OCI-LY7 (cell line): ENCODE results near the gene TRIM26. TPM values are rescaled to one million over a fixed set of nuclear protein-coding genes. Genes with fewer than 3 reads are reported as not detected.

ENCODE experiments used
- BruUV-seq: library from RNA; stranded (reverse); fragments of 400-500 nt; replicated peaks from 2 replicates; lab custom pipeline; 2021; lab: Mats Ljungman, UMichigan
- CTCF ChIA-PET: fragments of 300-600 bp; sonication (Branson Sonifier 250); formaldehyde crosslinking; loops from one replicate; lab custom pipeline; 2022; ENCODE audit warnings: antibody characterized with exemption; ENCODE audit not compliant: unreplicated experiment; lab: Charles Lee
- POLR2A ChIA-PET: fragments of 300-600 bp; sonication (Branson Sonifier 250); formaldehyde crosslinking; loops from one replicate; lab custom pipeline; 2022; ENCODE audit warnings: antibody characterized with exemption; lab: Charles Lee
- DNase-seq: peaks from one replicate; pipeline ENCODE4 v3.0.0-alpha.2; 2015; ENCODE audit warnings: low spot score
- H2AFZ ChIP-seq: fragments of 200-600 bp; sonication (generic), shearing (Covaris generic); 2 replicates; pipeline ENCODE4 v1.6.1; 2014; ENCODE audit warnings: mild to moderate bottlenecking, antibody characterized with exemption, low read length, moderate library complexity
- H3K27ac ChIP-seq: fragments of 200-600 bp; sonication (generic); 2 replicates; pipeline ENCODE4 v1.5.1; 2014; ENCODE audit warnings: mixed run types, low read depth, mild to moderate bottlenecking, moderate library complexity, low read length, inconsistent platforms; ENCODE audit not compliant: poor library complexity, severe bottlenecking
- H3K36me3 ChIP-seq: fragments of 200-600 bp; sonication (generic); 2 replicates; pipeline ENCODE4 v1.6.1; 2014; ENCODE audit warnings: mild to moderate bottlenecking, antibody characterized with exemption, low read length, moderate library complexity, mixed read lengths; ENCODE audit not compliant: insufficient read depth
- H3K4me1 ChIP-seq: fragments of 200-600 bp; sonication (generic); 2 replicates; pipeline ENCODE4 v1.5.1; 2014; ENCODE audit warnings: mild to moderate bottlenecking, low read length; ENCODE audit not compliant: insufficient read depth, poor library complexity, severe bottlenecking
- H3K4me2 ChIP-seq: fragments of 200-600 bp; sonication (generic); 2 replicates; pipeline ENCODE4 v1.6.1; 2014; ENCODE audit warnings: mild to moderate bottlenecking, low read length
- H3K4me3 ChIP-seq: fragments of 200-600 bp; sonication (generic); 2 replicates; pipeline ENCODE4 v1.5.1; 2014; ENCODE audit warnings: mild to moderate bottlenecking, low read depth, low read length; ENCODE audit not compliant: poor library complexity, severe bottlenecking
- H3K79me2 ChIP-seq: fragments of 200-600 bp; sonication (generic); 2 replicates; pipeline ENCODE4 v1.6.1; 2016; ENCODE audit warnings: low read depth, mild to moderate bottlenecking, low read length, moderate library complexity, mixed read lengths; ENCODE audit not compliant: insufficient read depth
- H3K9me2 ChIP-seq: fragments of 200-600 bp; sonication (generic); 2 replicates; pipeline ENCODE4 v1.6.1; 2016; ENCODE audit warnings: mild to moderate bottlenecking, low read length, mixed read lengths; ENCODE audit not compliant: insufficient read depth
- H3K9me3 ChIP-seq: fragments of 200-600 bp; sonication (generic); 2 replicates; pipeline ENCODE4 v1.6.1; 2014; ENCODE audit warnings: mild to moderate bottlenecking, mixed run types, low read length, mixed read lengths
- H4K20me1 ChIP-seq: fragments of 200-600 bp; sonication (generic); 2 replicates; pipeline ENCODE4 v1.6.1; 2014; ENCODE audit warnings: mild to moderate bottlenecking, antibody characterized with exemption, low read length, moderate library complexity, mixed read lengths; ENCODE audit not compliant: insufficient read depth
- EZH2phosphoT487 ChIP-seq: fragments of 200-600 bp; sonication (generic); IDR thresholded peaks from 2 replicates; pipeline ENCODE4 v1.6.1; 2018; ENCODE audit warnings: low read depth, borderline replicate concordance, mild to moderate bottlenecking, mixed run types, antibody characterized with exemption, low read length, moderate library complexity, mixed read lengths
- intact Hi-C: fragments of 100-400 bp; cut with micrococcal nuclease; formaldehyde crosslinking; loops from one replicate; pipeline ENCODE4 v1.10.0; 2022; ENCODE audit not compliant: unreplicated experiment
- total RNA-seq, 2 experiments: library from RNA; depleted of rRNA in 1 of 2; stranded (reverse); fragments of >200 nt in 1 of 2; shearing (Covaris generic) in 1 of 2; gene quantifications; 2 replicates each; pipeline ENCODE4 v1.2.3, GENCODE V29; 2014 to 2022
- TF ChIP-seq, protein P1 (sequence below): fragments of 200-600 bp; sonication (generic); conservative IDR thresholded peaks from 2 replicates; pipeline ENCODE4 v1.5.1; 2014; ENCODE audit warnings: mild to moderate bottlenecking, antibody characterized with exemption, low read length, moderate library complexity, mixed read lengths

TRIM26 gene
- total RNA-seq, 2 experiments from 2014 or later, result 53.2 to 53.3 TPM

DNA sequence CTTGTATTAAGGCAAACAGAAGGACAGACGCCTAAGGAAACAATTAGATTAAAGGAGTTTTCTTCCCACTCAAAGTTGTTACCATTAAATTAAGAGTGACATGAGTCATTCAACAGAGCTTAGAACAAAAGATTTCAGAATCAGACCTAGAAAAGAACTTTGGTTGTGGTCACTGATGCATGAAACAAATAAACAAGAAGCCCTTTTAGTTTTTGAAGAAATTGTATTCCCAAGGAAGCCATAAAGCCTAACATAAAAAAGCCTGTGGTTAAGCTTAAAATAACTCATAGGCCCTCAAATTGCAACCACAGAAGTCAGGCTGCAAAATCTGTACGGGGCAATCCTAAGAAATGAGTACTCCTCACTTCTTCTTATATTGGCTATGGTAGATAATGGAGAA, 17.9 kb upstream of the TRIM26 start:
- ChIA-PET CTCF (interaction anchor here (1.2 kb wide), 1 partner anchor 128 kb away, joined by 4 read pairs; no protein-coding TSS in a partner anchor), POLR2A (no interaction called here)
- Histone ChIP-seq H3K9me3 (no peaks in the 10 kb centered on the region), H3K9me2 (no peaks in the 10 kb centered on the region), H3K4me1 (no peaks in the 10 kb centered on the region), H3K27ac (no peak overlapping the region), H3K36me3 (no peaks in the 10 kb centered on the region), H4K20me1 (no peaks in the 10 kb centered on the region), H3K4me3 (no peak overlapping the region), H2AFZ (no peak overlapping the region), H3K4me2 (no peak overlapping the region), H3K79me2 (no peaks in the 10 kb centered on the region)
- TF ChIP-seq EZH2phosphoT487, result no peak
- TF ChIP-seq, protein P1, sequence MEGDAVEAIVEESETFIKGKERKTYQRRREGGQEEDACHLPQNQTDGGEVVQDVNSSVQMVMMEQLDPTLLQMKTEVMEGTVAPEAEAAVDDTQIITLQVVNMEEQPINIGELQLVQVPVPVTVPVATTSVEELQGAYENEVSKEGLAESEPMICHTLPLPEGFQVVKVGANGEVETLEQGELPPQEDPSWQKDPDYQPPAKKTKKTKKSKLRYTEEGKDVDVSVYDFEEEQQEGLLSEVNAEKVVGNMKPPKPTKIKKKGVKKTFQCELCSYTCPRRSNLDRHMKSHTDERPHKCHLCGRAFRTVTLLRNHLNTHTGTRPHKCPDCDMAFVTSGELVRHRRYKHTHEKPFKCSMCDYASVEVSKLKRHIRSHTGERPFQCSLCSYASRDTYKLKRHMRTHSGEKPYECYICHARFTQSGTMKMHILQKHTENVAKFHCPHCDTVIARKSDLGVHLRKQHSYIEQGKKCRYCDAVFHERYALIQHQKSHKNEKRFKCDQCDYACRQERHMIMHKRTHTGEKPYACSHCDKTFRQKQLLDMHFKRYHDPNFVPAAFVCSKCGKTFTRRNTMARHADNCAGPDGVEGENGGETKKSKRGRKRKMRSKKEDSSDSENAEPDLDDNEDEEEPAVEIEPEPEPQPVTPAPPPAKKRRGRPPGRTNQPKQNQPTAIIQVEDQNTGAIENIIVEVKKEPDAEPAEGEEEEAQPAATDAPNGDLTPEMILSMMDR, result no peak
- intact Hi-C loops, result no loop called here
- no peak for DNase-seq
- no TSS peak for BruUV-seq

DNA sequence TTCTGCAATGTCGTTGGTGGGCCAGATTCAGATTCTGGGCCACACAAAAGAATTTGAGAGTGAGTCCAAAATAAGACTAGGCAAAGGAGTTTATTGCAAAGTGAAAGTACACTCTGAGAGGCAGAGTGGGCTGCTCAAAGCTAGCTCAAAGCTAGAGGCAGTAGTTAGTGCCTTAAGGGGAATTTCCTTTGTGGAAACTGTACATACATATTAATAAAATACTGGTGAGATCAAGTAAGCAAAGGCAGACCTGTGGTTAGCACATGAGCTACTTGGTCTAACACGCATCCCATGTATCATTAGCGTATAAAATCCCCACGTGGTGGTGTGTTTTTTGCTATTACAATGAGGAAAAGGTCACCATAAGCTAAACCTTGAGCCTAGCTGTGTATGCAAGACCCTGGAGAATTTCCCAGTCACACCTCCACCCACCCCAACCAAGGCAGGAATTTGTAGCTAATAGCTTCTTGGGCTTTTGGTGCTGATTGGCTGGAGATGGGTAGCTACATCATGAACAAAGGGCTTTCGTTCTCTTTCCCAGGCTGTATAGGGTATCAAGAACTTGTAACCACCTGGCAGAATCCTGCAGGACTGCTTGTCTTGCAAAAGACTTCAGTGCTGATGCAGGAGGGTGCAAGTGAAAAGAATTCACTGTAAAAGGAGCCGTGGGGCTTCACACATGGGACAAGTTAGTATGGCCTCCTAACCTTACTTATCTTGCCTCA, 14.7 kb upstream of the TRIM26 start:
- Histone ChIP-seq H3K4me2 (no peak overlapping the region), H3K9me3 (peaks cover 13% of the 10 kb centered on the region; the same call in 1 of the 2 replicates), H3K9me2 (no peaks in the 10 kb centered on the region), H4K20me1 (no peaks in the 10 kb centered on the region), H2AFZ (no peak overlapping the region), H3K36me3 (no peaks in the 10 kb centered on the region), H3K4me3 (no peak overlapping the region), H3K79me2 (no peaks in the 10 kb centered on the region), H3K27ac (no peak overlapping the region), H3K4me1 (no peaks in the 10 kb centered on the region)
- CTCF ChIA-PET, result no interaction called here
- TF ChIP-seq, protein P1, result no peak
- TF ChIP-seq EZH2phosphoT487, result no peak
- intact Hi-C loops, result no loop called here
- POLR2A ChIA-PET, result interaction anchor here (0.5 to 2.4 kb wide), 3 partner anchors 8 to 186 kb away, joined by 3 to 9 read pairs (median 3); no protein-coding TSS in a partner anchor
- no peak for DNase-seq
- BruUV-seq, result no TSS peak

DNA sequence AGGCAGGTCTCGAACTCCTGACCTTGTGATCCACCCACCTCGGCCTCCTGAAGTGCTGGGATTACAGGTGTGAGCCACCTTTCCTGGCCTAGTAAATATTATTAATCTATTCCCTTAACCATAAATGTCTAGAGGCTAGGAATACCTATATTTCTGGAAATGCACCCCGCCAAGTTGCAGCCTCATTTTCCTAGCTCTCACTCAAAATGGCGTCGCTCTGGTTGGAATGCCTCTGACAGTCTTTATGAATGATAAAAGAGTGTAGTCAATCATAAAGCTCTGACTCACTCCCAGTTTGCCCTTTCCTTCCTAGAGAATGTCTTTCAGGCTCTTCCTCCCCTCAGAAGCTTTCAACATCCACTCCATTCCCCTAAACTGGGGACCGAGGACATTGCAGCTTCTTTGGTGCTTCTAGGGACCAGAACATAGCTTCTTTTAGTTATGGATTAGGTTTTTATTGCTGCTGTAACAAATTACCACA, 14.1 kb upstream of the TRIM26 start:
- Histone ChIP-seq H3K79me2 (no peaks in the 10 kb centered on the region), H3K4me2 (no peak overlapping the region), H3K36me3 (no peaks in the 10 kb centered on the region), H3K9me2 (no peaks in the 10 kb centered on the region), H4K20me1 (no peaks in the 10 kb centered on the region), H3K4me1 (no peaks in the 10 kb centered on the region), H2AFZ (no peak overlapping the region), H3K27ac (no peak overlapping the region), H3K4me3 (no peak overlapping the region), H3K9me3 (peaks cover 17% of the 10 kb centered on the region; the same call in 1 of the 2 replicates)
- intact Hi-C loops, result no loop called here
- POLR2A ChIA-PET, result interaction anchor here (1.1 to 2.4 kb wide), 3 partner anchors 7 to 15 kb away, joined by 3 to 9 read pairs (median 5); partner anchors contain the start of gene TRIM26
- TF ChIP-seq, protein P1, result no peak
- TF ChIP-seq EZH2phosphoT487, result no peak
- no peak for DNase-seq
- CTCF ChIA-PET, result no interaction called here
- BruUV-seq, result no TSS peak
